B cell (primary cell): ENCODE data around the gene FOXN1. TPM values are rescaled to one million over a fixed set of nuclear protein-coding genes. Genes with fewer than 3 reads are reported as not detected.

ENCODE experiments used
- ATAC-seq: fragments of 200-7000 bp; cut with Tn5 transposase; one replicate; pipeline ENCODE4 v1.10.0; 2021; ENCODE audit warnings: low read depth, mild to moderate bottlenecking, moderate number of reproducible peaks, moderate library complexity
- CTCF ChIA-PET: fragments of 350-600 bp; sonication (Branson Sonifier 250); formaldehyde crosslinking; loops from one replicate; lab custom pipeline; 2021; ENCODE audit warnings: antibody characterized with exemption, inconsistent platforms; lab: Charles Lee
- POLR2A ChIA-PET: fragments of 350-600 bp; sonication (Branson Sonifier 250); formaldehyde crosslinking; loops from one replicate; lab custom pipeline; 2021; ENCODE audit warnings: antibody characterized with exemption; lab: Charles Lee
- DNase-seq: peaks from one replicate; pipeline ENCODE4 v3.0.0; 2013
- H2AFZ ChIP-seq: 2 replicates; pipeline ENCODE4 v1.6.1; 2012; ENCODE audit warnings: mild to moderate bottlenecking, low read depth, low read length; ENCODE audit not compliant: insufficient read depth, poor library complexity, severe bottlenecking
- H3K27ac ChIP-seq, 2 donors: 1 replicate in 1 of 2; 2 replicates in 1 of 2; pipeline ENCODE4 v1.5.1; 2012 to 2013; ENCODE audit warnings: low read length in 2 of 2, mild to moderate bottlenecking in 2 of 2, moderate library complexity in 1 of 2
- H3K27me3 ChIP-seq, 4 experiments: fragments of 200-600 bp in 1 of 4; sonication (generic) in 1 of 4; replicated peaks in 1 of 4; 1 replicate in 2 of 4; 2 replicates in 2 of 4; pipeline versions ENCODE4 v1.6.1 to v1.7.0; 2013 to 2016; ENCODE audit warnings: low read length in 3 of 4, mild to moderate bottlenecking in 2 of 4, mixed read lengths in 1 of 4, moderate library complexity in 1 of 4; ENCODE audit not compliant: insufficient read depth in 4 of 4, control insufficient read depth in 3 of 4; ENCODE audit errors: control extremely low read depth in 1 of 4
- H3K36me3 ChIP-seq, 2 experiments: replicated peaks in 1 of 2; 1 replicate in 1 of 2; 2 replicates in 1 of 2; pipeline versions ENCODE4 v1.6.1 to v1.7.1; 2013; ENCODE audit warnings: low read length in 1 of 2; ENCODE audit not compliant: insufficient read depth in 2 of 2, control insufficient read depth in 1 of 2; ENCODE audit errors: control extremely low read depth in 1 of 2, extremely low read depth in 1 of 2
- H3K4me1 ChIP-seq, 2 donors: fragments of 200-600 bp in 1 of 2; sonication (generic) in 1 of 2; 1 replicate in 1 of 2; 2 replicates in 1 of 2; pipeline versions ENCODE4 v1.5.1 to v1.6.1; 2013 to 2017; ENCODE audit warnings: low read length in 2 of 2; ENCODE audit not compliant: control insufficient read depth in 2 of 2, insufficient read depth in 2 of 2
- H3K4me2 ChIP-seq: replicated peaks from 2 replicates; pipeline ENCODE3; 2012; ENCODE audit warnings: mild to moderate bottlenecking, low read depth, low read length; ENCODE audit not compliant: poor library complexity, severe bottlenecking
- H3K4me3 ChIP-seq, 5 experiments: fragments of 200-600 bp in 1 of 5; sonication (generic) in 1 of 5; 1 replicate in 3 of 5; 2 replicates in 2 of 5; pipeline versions ENCODE4 v1.5.1 to v1.7.0; 2011 to 2016; ENCODE audit warnings: low read length in 4 of 5, mild to moderate bottlenecking in 4 of 5, low read depth in 2 of 5, control low read depth in 1 of 5, moderate library complexity in 1 of 5; ENCODE audit not compliant: insufficient read depth in 1 of 5; ENCODE audit errors: control extremely low read depth in 1 of 5, extremely low read depth in 1 of 5
- H3K79me2 ChIP-seq: fragments of 200-600 bp; sonication (generic); one replicate; pipeline ENCODE4 v1.6.0; 2016; ENCODE audit warnings: low read length; ENCODE audit not compliant: control insufficient read depth, insufficient read depth
- H3K9ac ChIP-seq: fragments of 200-600 bp; sonication (generic); 2 replicates; pipeline ENCODE4 v1.6.1; 2017; ENCODE audit warnings: mild to moderate bottlenecking, low read length, moderate library complexity
- H3K9me3 ChIP-seq, 3 donors: one replicate each; pipeline versions ENCODE4 v1.6.1 to v1.7.1; 2013; ENCODE audit warnings: low read length in 2 of 3; ENCODE audit not compliant: control insufficient read depth in 2 of 3, insufficient read depth in 1 of 3; ENCODE audit errors: control extremely low read depth in 1 of 3
- H4K20me1 ChIP-seq: 2 replicates; pipeline ENCODE4 v1.6.0; 2012; ENCODE audit warnings: mild to moderate bottlenecking, low read length; ENCODE audit not compliant: insufficient read depth, control insufficient read depth, poor library complexity, severe bottlenecking
- H3K27ac Mint-ChIP-seq: one replicate; pipeline ENCODE4 v1.8.0; 2021; ENCODE audit warnings: mixed read lengths
- H3K27me3 Mint-ChIP-seq: one replicate; pipeline ENCODE4 v1.8.0; 2021; ENCODE audit warnings: mixed read lengths
- H3K4me1 Mint-ChIP-seq: one replicate; pipeline ENCODE4 v1.8.0; 2021; ENCODE audit warnings: mixed read lengths
- H3K4me3 Mint-ChIP-seq: one replicate; pipeline ENCODE4 v1.8.0; 2021; ENCODE audit warnings: mixed read lengths
- H3K9me3 Mint-ChIP-seq: one replicate; pipeline ENCODE4 v1.8.0; 2022; ENCODE audit warnings: mixed read lengths; ENCODE audit not compliant: insufficient read depth
- EZH2 ChIP-seq: IDR thresholded peaks from 2 replicates; pipeline ENCODE4 v1.6.1; 2012; ENCODE audit warnings: borderline replicate concordance, low read depth, mild to moderate bottlenecking, moderate library complexity, low read length; ENCODE audit not compliant: insufficient read depth, poor library complexity, severe bottlenecking
- WGBS: methylation state at CpG from one replicate; pipeline ENCODE4 v1.1.5; 2013; ENCODE audit warnings: missing lambda C conversion rate; ENCODE audit not compliant: insufficient coverage; 5-methylcytosine and 5-hydroxymethylcytosine counted together
- intact Hi-C: fragments of 100-400 bp; cut with micrococcal nuclease; formaldehyde crosslinking; loops from one replicate; pipeline ENCODE4 v1.10.0; 2022
- polyA plus RNA-seq: library from polyadenylated mRNA; depleted of rRNA; stranded (reverse); fragments of >200 nt; gene quantifications from 2 replicates; pipeline ENCODE4 v1.2.3, GENCODE V29; 2012
- total RNA-seq, 2 donors: library from RNA; stranded (reverse); fragments of 120-200 nt in 1 of 2; gene quantifications; 1 replicate in 1 of 2; 2 replicates in 1 of 2; pipeline versions ENCODE4 v1.2.3 to v1.2.4, GENCODE V29; 2013 to 2022
- TF ChIP-seq, protein P1 (sequence below): fragments of 200-600 bp; IDR thresholded peaks from one replicate; pipeline ENCODE4 v1.8.0; 2022; ENCODE audit warnings: antibody characterized with exemption, mild to moderate bottlenecking

FOXN1 gene
- total and polyA plus RNA-seq, 2 donors (not counting 1 experiment from before 2014, with no cell fraction given), result not detected

DNA sequence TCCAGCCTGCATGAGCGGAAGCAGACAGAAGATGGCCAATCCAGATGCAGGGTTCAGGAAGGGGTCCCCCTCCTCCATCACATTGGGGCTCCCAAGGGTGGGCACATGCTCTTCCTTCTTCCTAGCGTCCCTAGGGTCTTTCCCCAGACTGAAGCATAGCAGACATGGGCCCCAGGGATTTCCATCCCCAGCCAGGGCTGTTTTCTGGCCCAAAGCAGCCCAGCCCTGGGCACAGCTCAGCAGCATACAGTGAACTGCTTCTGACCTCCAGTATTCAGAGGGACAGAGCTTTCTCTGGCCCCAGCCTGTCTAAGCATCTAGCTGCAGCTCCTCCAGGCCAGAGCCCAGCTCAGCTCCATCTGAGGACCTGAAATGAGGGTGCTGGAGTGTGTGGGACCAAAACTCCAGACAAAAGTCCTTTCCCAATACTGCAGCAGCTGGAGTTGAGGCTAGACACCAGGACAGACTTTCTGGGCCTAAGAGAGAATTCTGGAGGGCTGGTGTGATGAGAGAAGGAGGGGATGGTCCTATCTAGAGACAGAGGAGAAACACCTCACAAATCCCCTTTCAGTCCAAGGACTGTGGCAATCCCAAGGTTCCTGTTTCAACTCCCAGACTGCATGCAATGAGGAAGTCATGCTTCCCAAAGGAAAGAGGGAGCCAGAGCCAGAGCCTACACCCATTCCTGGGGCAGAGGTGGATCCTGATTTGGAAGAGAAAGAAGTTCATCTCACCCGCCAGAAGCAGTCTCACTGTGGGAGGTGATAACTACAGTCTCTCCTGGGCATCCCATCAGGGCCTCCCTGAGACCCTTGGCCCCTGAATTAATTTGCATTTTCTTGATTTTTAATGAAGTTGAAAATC lies 4.5 kb upstream of the FOXN1 start:
- ChIA-PET CTCF (interaction anchor here (0.6 to 15.2 kb wide), 4 partner anchors 46 to 116 kb away, joined by 3 to 220 read pairs (median 6); partner anchors contain the start of gene RSKR), POLR2A (interaction anchor here (0.6 to 0.7 kb wide), 3 partner anchors 42 to 70 kb away, joined by 4 to 6 read pairs (median 5); no protein-coding TSS in a partner anchor)
- Histone ChIP-seq H3K27ac (no peak overlapping the region), H3K9me3 (no peaks in the 10 kb centered on the region), H2AFZ (peak overlapping the region; percentile 38), H4K20me1 (no peaks in the 10 kb centered on the region), H3K4me3 (no peak overlapping the region), H3K4me1 (peaks cover 8 to 10% of the 10 kb centered on the region in 2 donors), H3K79me2 (no peaks in the 10 kb centered on the region), H3K36me3 (no peaks in the 10 kb centered on the region), H3K27me3 (no peaks in the 10 kb centered on the region), H3K9ac (no peak overlapping the region), H3K4me2 (no peak overlapping the region)
- TF ChIP-seq, protein P1, sequence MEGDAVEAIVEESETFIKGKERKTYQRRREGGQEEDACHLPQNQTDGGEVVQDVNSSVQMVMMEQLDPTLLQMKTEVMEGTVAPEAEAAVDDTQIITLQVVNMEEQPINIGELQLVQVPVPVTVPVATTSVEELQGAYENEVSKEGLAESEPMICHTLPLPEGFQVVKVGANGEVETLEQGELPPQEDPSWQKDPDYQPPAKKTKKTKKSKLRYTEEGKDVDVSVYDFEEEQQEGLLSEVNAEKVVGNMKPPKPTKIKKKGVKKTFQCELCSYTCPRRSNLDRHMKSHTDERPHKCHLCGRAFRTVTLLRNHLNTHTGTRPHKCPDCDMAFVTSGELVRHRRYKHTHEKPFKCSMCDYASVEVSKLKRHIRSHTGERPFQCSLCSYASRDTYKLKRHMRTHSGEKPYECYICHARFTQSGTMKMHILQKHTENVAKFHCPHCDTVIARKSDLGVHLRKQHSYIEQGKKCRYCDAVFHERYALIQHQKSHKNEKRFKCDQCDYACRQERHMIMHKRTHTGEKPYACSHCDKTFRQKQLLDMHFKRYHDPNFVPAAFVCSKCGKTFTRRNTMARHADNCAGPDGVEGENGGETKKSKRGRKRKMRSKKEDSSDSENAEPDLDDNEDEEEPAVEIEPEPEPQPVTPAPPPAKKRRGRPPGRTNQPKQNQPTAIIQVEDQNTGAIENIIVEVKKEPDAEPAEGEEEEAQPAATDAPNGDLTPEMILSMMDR, result no peak
- no peak for TF ChIP-seq EZH2
- intact Hi-C loops, result no loop called here
- H3K27me3 Mint-ChIP-seq, result no peaks in the 10 kb centered on the region
- no peaks in the 10 kb centered on the region for H3K9me3 Mint-ChIP-seq
- H3K27ac Mint-ChIP-seq, result peak overlapping the region; percentile 6
- DNase-seq (no peak), ATAC-seq (no peak)
- no peak overlapping the region for H3K4me3 Mint-ChIP-seq
- H3K4me1 Mint-ChIP-seq, result peaks cover 14% of the 10 kb centered on the region
- 80% methylated on average over 3 of the region's 3 CpGs for WGBS

DNA sequence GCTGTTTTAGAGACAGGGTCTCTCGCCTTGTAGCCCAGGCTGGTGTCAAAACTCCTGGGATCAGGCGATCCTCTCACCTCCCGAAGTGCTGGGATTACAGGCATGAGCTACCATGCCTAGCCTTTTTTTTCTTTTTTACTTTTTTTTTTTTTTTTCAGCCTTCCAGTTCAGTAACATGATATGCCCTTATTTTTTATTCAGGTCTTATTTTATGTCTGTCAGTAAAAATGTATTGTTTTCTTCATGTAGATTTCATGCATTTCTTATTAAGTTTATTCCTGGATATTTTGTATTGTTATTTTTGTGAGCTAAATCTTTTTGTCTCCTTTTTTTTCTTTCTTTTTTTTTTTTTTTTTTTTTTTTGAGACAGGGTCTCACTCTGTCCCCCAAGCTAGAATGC lies 2.7 kb upstream of the FOXN1 start:
- H3K9me3 Mint-ChIP-seq, result no peaks in the 10 kb centered on the region
- no peak overlapping the region for H3K27ac Mint-ChIP-seq
- H3K4me1 Mint-ChIP-seq, result peaks cover 14% of the 10 kb centered on the region
- no peak overlapping the region for H3K27ac ChIP-seq
- H4K20me1 ChIP-seq, result no peaks in the 10 kb centered on the region
- H3K9ac ChIP-seq, result no peak overlapping the region
- no peaks in the 10 kb centered on the region for H3K9me3 ChIP-seq
- no peak for ATAC-seq
- intact Hi-C loops, result no loop called here
- no peak overlapping the region for H3K4me3 ChIP-seq
- no peaks in the 10 kb centered on the region for H3K36me3 ChIP-seq
- peaks cover 8 to 10% of the 10 kb centered on the region in 2 donors for H3K4me1 ChIP-seq
- no peak overlapping the region for H3K4me3 Mint-ChIP-seq
- H3K4me2 ChIP-seq, result no peak overlapping the region
- TF ChIP-seq, protein P1, result no peak
- TF ChIP-seq EZH2, result no peak
- 89% methylated on average over 3 of the region's 3 CpGs for WGBS
- DNase-seq, result no peak
- no peaks in the 10 kb centered on the region for H3K79me2 ChIP-seq
- H3K27me3 ChIP-seq, result peaks cover 0 to 2% (median under 1%) of the 10 kb centered on the region in 4 experiments
- ChIA-PET POLR2A (interaction anchor here (0.7 kb wide), 2 partner anchors 86 to 566 kb away, joined by 3 to 8 read pairs; no protein-coding TSS in a partner anchor), CTCF (interaction anchor here (0.7 to 15.2 kb wide), 4 partner anchors 9 to 113 kb away, joined by 3 to 220 read pairs (median 4); partner anchors contain the start of gene RSKR)
- peaks cover 6% of the 10 kb centered on the region for H3K27me3 Mint-ChIP-seq
- H2AFZ ChIP-seq, result no peak overlapping the region
